ENCODE results near the gene AK5. TPM values are rescaled to one million over a fixed set of nuclear protein-coding genes. Genes with fewer than 3 reads are reported as not detected.
A peak's percentile ranks its signal among the peaks of the same experiment; 100 is the strongest.
"Not testable (repeated sequence)": the region's sequence is repeated elsewhere in the genome, so short reads cannot be mapped to it uniquely, and the experiment has no call there.

The AK5 gene
- total RNA-seq, 6 donors from 2014 or later: 0.10 to 0.74 TPM; not detected in 4

GRCh38 chr1:77416692-77417450 lies 135.1 kb downstream of the AK5 start:
- Histone ChIP-seq H3K36me3 (no peaks in the 10 kb centered on the region), H3K4me1 (peaks cover 0 to 5% (median 1%) of the 10 kb centered on the region in 4 donors), H3K9me3 (no peaks in the 10 kb centered on the region), H3K27me3 (no peaks in the 10 kb centered on the region), H3K4me3 (no peak overlapping the region), H3K27ac (no peak overlapping the region)
- TF ChIP-seq POLR2AphosphoS5 (IDR thresholded peaks at IDR 0.05) (no peak), EP300 (IDR thresholded peaks at IDR 0.05) (no peak), POLR2A (IDR thresholded peaks at IDR 0.05) (no peak), CTCF (IDR thresholded peaks at IDR 0.05) (peak in 1 of 6 experiments; percentile 11)
- no peak for DNase-seq
- ATAC-seq (ENCODE audit: low FRiP score in 2 of 2): no peak
- 81 to 84% methylated on average over 5 of the region's 5 CpGs for WGBS, 2 donors

- not testable (repeated sequence) for H3K27ac ChIP-seq; H3K27me3 ChIP-seq; H3K4me1 ChIP-seq; H3K36me3 ChIP-seq; H3K9me3 ChIP-seq; ATAC-seq (ENCODE audit: low FRiP score in 2 of 2); DNase-seq; H3K4me3 ChIP-seq
- WGBS, 2 donors: 94 to 100% methylated on average over 3 of the region's 3 CpGs
These were observed 136.2 kb downstream of the AK5 start for GRCh38 chr1:77418055-77418454.

GRCh38 chr1:77421504-77422233 lies 139.8 kb downstream of the AK5 start:
- ATAC-seq (ENCODE audit: low FRiP score in 2 of 2) (no peak), DNase-seq (no peak)
- TF ChIP-seq CTCF (IDR thresholded peaks at IDR 0.05): no peak
- no peak for TF ChIP-seq POLR2AphosphoS5 (IDR thresholded peaks at IDR 0.05)
- TF ChIP-seq POLR2A (IDR thresholded peaks at IDR 0.05): no peak
- no peak for TF ChIP-seq EP300 (IDR thresholded peaks at IDR 0.05)
- H3K4me1 ChIP-seq: no peaks in the 10 kb centered on the region
- H3K36me3 ChIP-seq: no peaks in the 10 kb centered on the region
- no peaks in the 10 kb centered on the region for H3K9me3 ChIP-seq
- no peaks in the 10 kb centered on the region for H3K27me3 ChIP-seq
- H3K27ac ChIP-seq: no peak overlapping the region
- no peak overlapping the region for H3K4me3 ChIP-seq
- 89 to 92% methylated on average over 3 of the region's 3 CpGs for WGBS, 2 donors

- H3K4me1 ChIP-seq: no peaks in the 10 kb centered on the region
- no peak for DNase-seq
- no peak overlapping the region for H3K4me3 ChIP-seq
- no peaks in the 10 kb centered on the region for H3K36me3 ChIP-seq
- H3K27ac ChIP-seq: no peak overlapping the region
- no peak for ATAC-seq (ENCODE audit: low FRiP score in 2 of 2)
- H3K27me3 ChIP-seq: no peaks in the 10 kb centered on the region
- TF ChIP-seq POLR2A (IDR thresholded peaks at IDR 0.05) (no peak), POLR2AphosphoS5 (IDR thresholded peaks at IDR 0.05) (no peak), EP300 (IDR thresholded peaks at IDR 0.05) (no peak), CTCF (IDR thresholded peaks at IDR 0.05) (no peak)
- H3K9me3 ChIP-seq: peaks cover 0 to 4% (median 4%) of the 10 kb centered on the region in 4 donors
These were observed 142.4 kb downstream of the AK5 start for GRCh38 chr1:77424236-77424635.

- H3K27me3 ChIP-seq: no peaks in the 10 kb centered on the region
- DNase-seq (no peak), ATAC-seq (ENCODE audit: low FRiP score in 2 of 2) (no peak)
- H3K4me1 ChIP-seq: no peaks in the 10 kb centered on the region
- no peak overlapping the region for H3K27ac ChIP-seq
- H3K36me3 ChIP-seq: no peaks in the 10 kb centered on the region
- H3K4me3 ChIP-seq: no peak overlapping the region
- peaks cover 0 to 4% (median 4%) of the 10 kb centered on the region in 4 donors for H3K9me3 ChIP-seq
- TF ChIP-seq EP300 (IDR thresholded peaks at IDR 0.05): no peak
- no peak for TF ChIP-seq CTCF (IDR thresholded peaks at IDR 0.05)
- 90 to 95% methylated on average over 1 of the region's 1 CpG for WGBS, 2 donors
These were observed 146.2 kb downstream of the AK5 start for GRCh38 chr1:77428068-77428467.
